Measurements from ENCODE around the gene RTN3.
"Not testable (repeated sequence)": the region's sequence is repeated elsewhere in the genome, so short reads cannot be mapped to it uniquely, and the experiment has no call there.

Gene RTN3

DNA sequence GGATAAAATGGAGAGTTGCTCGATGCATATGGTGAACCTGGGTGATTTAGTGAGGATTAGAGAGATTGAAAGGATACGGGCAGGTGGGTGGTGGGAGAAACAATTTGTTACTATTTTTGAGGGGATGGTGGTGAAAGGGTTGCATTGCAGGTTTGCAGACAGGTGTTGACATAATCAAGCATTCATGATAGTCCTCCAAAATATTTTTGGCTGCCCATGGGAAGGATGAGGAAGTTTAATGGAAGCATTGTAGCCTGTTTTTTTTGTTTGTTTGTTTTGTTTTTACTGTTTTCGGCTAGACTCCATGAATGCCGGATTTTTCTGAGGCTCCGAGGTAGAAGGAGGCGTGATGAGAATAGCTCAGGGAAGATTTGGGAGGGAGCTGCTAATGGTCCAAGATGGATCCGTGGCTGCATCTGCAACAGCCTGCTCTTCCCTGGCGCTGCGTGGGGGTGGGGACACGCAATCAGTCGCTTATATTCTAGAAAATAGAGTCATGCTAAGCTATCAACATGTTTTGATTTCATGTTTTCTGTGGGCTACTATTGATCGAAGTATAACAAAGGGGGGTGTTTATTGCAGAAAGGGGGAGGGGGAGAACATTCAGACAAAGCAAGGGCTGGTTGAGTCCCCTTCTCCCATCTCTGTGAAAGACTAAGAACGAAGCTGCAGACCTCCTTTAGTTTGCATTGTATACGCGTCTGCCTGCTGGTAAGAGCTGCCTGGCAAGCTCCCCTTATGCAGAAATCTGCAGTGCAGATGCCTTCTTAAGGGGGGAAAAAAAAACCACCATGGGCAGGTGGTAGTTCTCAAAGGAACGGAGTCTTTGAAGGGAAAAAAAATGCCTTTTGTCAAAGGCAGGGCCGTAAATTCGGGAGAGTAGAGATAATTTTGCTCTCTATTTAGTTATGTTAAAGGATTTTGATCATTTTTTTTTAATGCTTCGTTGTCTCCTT is 1.0 kb downstream of the RTN3 start:
- no peak for DNase-seq (ENCODE audit: low read depth)

DNA sequence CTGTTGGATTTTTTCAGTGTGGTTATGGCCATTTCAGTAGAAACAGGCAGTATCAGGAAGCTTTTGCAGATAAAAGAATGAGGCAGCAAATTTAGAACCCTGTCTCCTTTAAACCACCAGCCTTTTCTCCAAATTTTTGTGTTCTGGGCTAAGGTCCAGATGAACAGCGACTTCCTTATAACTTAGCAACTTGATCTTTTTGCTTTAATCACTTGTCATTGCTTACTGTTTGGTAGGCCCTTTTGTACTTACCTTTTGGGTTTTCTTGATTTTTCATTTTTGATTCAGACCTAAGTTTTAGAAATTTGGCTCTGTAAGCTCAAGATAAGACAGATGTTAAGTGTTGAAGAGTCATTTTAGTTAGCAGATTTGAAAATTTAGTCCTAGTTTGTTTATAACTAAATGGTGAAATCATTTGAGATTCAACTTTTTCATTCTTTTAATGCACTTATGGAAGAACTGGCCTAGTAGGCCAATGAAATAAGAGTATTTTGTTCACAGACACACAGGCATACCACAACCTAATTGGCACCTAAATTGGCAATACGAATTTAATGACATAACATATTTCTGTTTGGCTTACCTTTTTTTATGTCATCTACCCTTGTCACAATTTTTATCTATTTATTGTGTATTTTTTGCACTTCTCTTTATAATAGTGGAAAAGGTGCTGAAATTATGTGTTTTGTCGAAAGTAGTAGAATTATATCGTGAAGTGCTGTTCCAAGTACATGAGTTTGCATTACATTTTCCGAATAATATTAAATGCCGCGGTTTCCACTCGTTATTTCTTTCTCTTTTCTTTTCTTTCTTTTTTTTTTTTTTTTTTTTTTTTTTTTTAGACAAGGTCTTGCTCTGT is 2.1 kb downstream of the RTN3 start:
- DNase-seq (ENCODE audit: low read depth), result no peak

DNA sequence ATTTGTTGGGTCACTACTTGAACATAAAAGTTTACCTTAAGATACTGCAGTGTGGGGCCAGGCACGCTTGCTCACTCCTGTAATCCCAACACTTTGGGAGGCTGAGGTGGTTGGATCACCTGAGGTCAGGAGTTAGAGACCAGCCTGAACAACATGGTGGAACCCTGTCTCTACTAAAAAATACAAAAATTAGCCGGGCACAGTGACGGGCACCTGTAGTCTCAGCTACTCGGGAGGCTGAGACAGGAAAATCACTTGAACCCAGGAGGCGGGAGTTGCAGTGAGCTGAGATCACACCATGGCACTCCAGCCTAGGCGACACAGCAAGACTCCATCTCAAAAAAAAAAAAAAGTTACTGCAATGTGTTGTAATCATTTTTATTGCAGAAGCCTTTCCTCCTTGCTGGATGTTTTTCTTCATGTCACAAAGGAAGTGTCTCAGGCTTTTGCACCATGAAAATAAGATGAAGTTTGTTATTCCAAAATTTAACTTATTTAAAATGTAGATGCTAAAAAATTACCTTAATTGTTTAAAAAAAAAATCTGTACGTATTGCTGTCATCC is 3.9 kb downstream of the RTN3 start:
- DNase-seq (ENCODE audit: low read depth), result not testable (repeated sequence)

DNA sequence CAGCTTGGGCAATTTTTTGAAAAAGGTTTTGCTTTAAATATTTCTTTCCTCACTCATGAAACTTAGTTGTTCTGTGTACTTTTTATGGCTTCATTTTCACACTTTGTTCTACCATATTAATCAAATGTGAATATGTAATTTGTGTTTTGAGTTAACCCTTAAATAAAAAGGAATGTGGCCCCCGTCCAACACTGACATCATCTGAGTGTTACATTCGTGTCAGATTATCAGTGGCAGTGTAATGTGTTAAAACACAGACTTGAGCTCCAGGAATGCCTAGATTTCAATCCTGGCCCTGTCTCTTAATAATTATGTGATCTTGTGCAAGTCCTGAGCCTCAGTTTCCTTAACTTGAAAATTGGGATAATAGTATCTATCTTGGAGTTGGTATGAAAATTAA is 5.6 kb downstream of the RTN3 start:
- no peak for DNase-seq (ENCODE audit: low read depth)

DNA sequence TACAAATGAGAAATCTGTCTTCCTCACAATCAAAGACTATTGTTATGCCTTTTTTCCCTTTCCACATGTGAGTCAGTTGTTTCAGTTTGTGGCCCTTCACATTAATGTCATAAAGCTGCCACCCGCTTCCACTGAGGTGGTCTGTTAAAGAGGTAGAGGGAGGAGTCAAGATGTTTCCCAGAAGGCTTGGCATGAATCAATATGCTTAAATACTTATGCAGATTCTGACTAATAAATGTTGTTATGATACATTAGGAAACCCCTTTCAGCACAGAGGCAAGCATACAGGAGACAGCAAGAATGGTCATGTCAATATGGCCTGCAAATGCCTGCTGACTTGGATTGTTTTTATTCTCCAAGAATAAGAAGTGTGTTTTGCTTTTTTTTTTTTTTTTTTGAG is 6.5 kb downstream of the RTN3 start:
- no peak for DNase-seq (ENCODE audit: low read depth)

- DNase-seq (ENCODE audit: low read depth), result no peak
Observed at GRCh38 chr11:63694596-63694995, 13.3 kb downstream of the RTN3 start.

DNA sequence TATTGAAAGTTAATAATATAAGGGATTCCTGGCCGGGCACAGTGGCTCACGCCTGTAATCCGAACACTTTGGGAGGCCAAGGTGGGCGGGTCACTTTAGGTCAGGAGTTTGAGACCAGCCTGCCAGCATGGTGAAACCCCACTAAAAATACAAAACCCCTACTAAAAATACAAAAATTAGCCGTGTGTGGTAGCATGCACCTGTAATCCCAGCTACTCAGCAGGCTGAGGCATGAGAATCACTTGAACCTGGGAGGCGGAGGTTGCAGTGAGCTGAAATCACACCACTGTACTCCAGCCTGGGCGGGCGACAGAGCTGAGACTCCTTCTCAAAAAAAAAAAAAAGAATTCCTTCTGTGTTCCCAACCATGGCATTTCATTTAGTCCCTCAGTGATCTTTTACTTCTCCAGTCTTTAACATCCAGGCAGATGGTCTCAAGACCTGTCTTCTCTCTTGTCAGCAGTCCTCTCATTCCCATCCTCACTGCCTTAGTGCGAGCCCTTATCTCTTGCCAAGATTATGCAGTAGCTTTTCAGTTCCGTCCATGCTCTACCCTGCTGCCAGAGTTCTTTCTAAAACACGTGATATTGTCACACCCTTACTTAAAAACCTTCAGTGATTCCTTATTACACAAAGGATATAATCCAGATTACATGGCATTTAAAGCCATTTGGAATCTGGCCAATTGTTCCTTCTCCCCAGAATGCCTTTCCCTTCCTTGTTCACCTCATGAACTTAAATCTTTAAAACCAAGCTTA is 17.9 kb downstream of the RTN3 start:
- no peak for DNase-seq (ENCODE audit: low read depth)

DNA sequence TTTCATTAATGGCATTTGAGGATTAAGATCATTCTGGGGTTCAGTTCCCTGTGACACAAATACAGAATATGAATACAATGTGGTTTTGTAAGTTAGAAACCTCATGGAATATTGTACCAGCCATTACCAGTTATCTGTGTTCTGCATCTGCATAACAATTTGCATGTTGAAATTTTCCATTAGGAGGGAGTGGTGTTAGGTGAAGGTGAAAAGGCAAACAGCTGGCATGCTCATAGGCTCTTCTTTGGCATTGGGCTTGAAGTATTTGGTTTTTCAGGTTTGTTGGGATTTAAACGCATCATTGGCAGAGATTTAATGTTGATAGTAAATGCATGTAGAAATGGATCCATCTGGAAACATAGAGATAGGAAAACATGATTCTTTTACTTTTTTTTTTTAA is 18.6 kb downstream of the RTN3 start:
- no peak for DNase-seq (ENCODE audit: low read depth)

GRCh38 chr11:63705526-63705925 is 24.2 kb downstream of the RTN3 start:
- no peak for DNase-seq (ENCODE audit: low read depth)

DNA sequence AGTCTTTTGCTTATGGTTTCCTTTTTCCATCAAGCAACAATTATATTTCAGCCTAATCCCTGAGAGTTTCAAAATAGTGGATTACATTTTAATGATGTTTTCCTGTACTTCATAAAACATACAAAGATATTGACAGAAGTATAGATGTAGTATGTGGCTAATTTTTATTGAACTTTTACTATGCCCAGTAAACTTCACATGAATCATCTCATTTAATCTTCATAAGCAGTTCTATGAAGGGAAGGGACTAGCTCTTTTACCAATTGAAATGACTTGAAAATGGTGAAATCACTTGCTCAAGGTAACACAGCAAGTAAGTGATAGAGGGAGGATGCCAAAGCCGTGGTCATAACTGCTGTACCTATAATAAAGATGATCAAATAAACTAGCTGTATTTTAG is 27.5 kb downstream of the RTN3 start:
- DNase-seq (ENCODE audit: low read depth), result no peak

DNA sequence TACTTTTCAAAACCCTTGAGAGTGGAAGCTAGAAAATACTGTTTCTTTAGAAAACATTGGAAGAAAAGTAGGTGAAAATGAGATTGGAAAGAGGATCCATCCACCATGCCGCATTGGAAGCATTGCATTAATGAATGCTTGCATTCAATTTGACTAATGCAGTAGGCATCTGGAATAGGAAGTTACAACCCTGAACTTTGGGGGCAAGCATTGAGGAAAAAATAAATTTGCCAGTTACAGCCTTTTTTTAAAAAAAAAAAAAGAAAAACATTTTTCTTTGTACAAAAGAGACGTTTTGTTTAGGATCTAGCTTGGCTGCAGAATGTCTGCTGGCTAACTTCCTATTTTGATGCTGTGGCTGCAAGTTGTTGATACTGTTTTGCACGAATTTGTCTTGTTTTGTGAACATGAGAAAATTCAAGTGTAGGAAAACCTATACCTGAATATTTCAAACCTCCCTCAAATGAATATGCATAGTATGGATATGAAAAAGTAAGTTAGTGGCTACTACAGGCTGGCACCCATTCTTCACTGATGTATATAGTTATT is 28.1 kb downstream of the RTN3 start:
- no peak for DNase-seq (ENCODE audit: low read depth)

- no peak for DNase-seq (ENCODE audit: low read depth)
Observed at GRCh38 chr11:63710476-63711217, 29.3 kb downstream of the RTN3 start.

GRCh38 chr11:63711838-63712237 is 30.5 kb downstream of the RTN3 start:
- no peak for DNase-seq (ENCODE audit: low read depth)

GRCh38 chr11:63713766-63714165 is 32.5 kb downstream of the RTN3 start:
- no peak for DNase-seq (ENCODE audit: low read depth)

DNA sequence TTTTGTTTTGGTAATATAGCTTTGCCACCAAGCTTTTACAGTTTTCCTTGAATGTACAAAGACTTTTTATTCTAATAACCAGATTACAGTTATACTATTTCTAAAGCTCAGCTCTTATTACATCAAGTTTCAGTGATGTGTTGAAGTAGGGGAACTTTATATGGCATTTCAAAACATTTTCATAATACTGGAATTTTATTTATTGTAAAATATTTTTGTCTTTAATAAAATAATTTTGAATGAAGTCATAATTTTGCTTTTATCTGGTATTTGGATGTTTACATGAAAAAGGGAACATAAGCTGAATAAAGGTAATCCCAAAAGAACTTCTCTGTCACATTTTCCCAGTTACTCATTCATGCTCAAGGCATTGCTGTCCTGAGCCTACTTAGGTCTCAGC is 34.7 kb downstream of the RTN3 start:
- DNase-seq (ENCODE audit: low read depth), result no peak

GRCh38 chr11:63719001-63719400 is 37.7 kb downstream of the RTN3 start:
- DNase-seq (ENCODE audit: low read depth), result no peak

DNA sequence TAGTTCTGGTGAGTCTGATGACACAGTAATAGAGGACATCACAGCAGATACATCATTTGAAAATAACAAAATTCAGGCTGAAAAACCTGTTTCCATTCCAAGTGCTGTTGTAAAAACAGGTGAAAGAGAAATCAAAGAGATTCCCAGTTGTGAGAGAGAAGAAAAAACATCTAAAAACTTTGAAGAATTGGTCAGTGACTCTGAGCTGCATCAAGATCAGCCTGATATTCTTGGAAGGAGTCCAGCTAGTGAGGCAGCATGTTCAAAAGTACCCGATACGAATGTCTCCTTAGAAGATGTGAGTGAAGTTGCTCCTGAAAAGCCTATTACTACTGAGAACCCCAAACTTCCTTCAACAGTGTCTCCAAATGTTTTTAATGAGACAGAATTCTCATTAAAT is 38.7 kb downstream of the RTN3 start:
- DNase-seq (ENCODE audit: low read depth), result no peak

- DNase-seq (ENCODE audit: low read depth), result no peak
Observed at GRCh38 chr11:63720611-63721010, 39.3 kb downstream of the RTN3 start.

GRCh38 chr11:63729326-63729725 is 48.0 kb downstream of the RTN3 start:
- no peak for DNase-seq (ENCODE audit: low read depth)

DNA sequence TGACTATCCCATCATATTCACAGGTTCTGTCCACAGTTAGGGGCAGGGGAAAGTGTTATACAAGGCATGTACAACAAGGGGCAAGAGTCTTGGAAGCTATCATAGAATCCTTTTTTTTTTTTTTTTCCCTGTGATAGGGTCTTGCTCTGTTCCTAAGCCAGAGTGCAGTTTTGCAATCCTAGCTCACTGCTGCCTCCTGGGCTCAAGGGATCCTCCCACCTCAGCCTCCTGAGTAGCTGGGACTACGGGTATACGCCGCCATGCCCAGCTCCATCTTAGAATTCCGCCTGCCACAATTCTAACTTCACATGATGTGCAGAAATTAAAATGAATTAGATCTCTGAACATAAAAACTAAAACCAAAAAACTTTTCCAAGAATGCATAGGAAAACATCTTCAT is 55.6 kb downstream of the RTN3 start:
- no peak for DNase-seq (ENCODE audit: low read depth)

DNA sequence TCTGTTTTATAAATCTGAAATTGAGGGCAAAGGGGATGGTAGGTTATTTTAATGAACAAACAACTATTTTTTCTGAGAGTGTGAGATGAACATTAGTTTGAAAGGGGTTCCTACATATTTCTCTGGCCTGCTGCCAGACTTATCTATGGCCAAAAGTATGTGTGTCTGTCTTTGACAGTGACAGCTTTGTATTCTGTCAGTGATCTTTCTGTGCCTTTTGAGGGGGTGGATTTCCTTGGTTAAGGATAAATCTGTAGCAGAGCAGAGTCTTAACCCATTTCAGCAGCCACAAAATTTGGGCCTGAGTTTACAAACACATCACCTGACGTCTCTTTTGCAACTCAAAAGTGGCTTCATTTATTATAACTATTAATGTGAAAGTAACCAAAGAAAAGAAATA is 56.4 kb downstream of the RTN3 start:
- DNase-seq (ENCODE audit: low read depth), result no peak

Measured in stimulated activated CD8-positive, alpha-beta memory T cell treated with anti-CD3 and anti-CD28 coated beads, Interleukin-15, amount 100 ng/mL, for 24 hours (primary cell).